AG04450 (cell line): ENCODE data around the gene MRTFA. TPM values are rescaled to one million over a fixed set of nuclear protein-coding genes. Genes with fewer than 3 reads are reported as not detected.

Source experiments
- CTCF ChIA-PET: fragments of 300-600, 350-600 bp; formaldehyde crosslinking; extraction: SDS; loops from one replicate; lab custom pipeline; 2022; ENCODE audit warnings: antibody characterized with exemption, inconsistent platforms; lab: Charles Lee
- POLR2A ChIA-PET: fragments of 350-600 bp; formaldehyde crosslinking; extraction: SDS; loops from one replicate; lab custom pipeline; 2021; ENCODE audit warnings: antibody characterized with exemption, inconsistent platforms; lab: Yijun Ruan, JAX
- DNase-seq: peaks from one replicate; pipeline ENCODE4 v3.0.0-alpha.2; 2011; ENCODE audit warnings: low read depth, low spot score
- H3K27ac ChIP-seq: one replicate; pipeline ENCODE4 v1.5.1; 2012; ENCODE audit warnings: low read depth, low read length, control low read depth
- H3K27me3 ChIP-seq: one replicate; pipeline ENCODE4 v1.6.0; 2012; ENCODE audit warnings: low read length; ENCODE audit not compliant: control insufficient read depth, insufficient read depth
- H3K4me3 ChIP-seq: 2 replicates; pipeline ENCODE4 v1.5.1; 2011; ENCODE audit warnings: mild to moderate bottlenecking, low read depth, low read length, control low read depth
- H3K9me3 ChIP-seq: 2 replicates; pipeline ENCODE4 v1.5.1; 2012; ENCODE audit warnings: low read length; ENCODE audit not compliant: control insufficient read depth, insufficient read depth
- CTCF ChIP-seq: IDR thresholded peaks from 2 replicates; pipeline ENCODE4 v1.5.1; 2011; ENCODE audit warnings: low read depth, low read length, control low read depth, inconsistent platforms
- polyA plus RNA-seq: library from polyadenylated mRNA; depleted of rRNA; stranded (reverse); fragments of >200 nt; gene quantifications from 2 replicates; pipeline ENCODE4 v1.2.3, GENCODE V29; 2011

Gene MRTFA
- polyA plus RNA-seq, 1 experiment = 6.8 TPM

GRCh38 chr22:40433416-40434090 is 203.0 kb downstream of the MRTFA start:
- Histone ChIP-seq H3K4me3 (no peak overlapping the region), H3K9me3 (no peaks in the 10 kb centered on the region), H3K27ac (no peak overlapping the region), H3K27me3 (no peaks in the 10 kb centered on the region)
- POLR2A ChIA-PET = interaction anchor here (0.6 kb wide), 1 partner anchor 218 kb away, joined by 3 read pairs; no protein-coding TSS in a partner anchor
- no peak for DNase-seq
- CTCF ChIA-PET = interaction anchor here (0.6 to 1.9 kb wide), 3 partner anchors 53 to 226 kb away, joined by 3 to 9 read pairs (median 4); no protein-coding TSS in a partner anchor
- TF ChIP-seq CTCF = no peak

GRCh38 chr22:40432625-40433024 is 203.9 kb downstream of the MRTFA start:
- DNase-seq = no peak
- Histone ChIP-seq H3K4me3 (no peak overlapping the region), H3K27me3 (no peaks in the 10 kb centered on the region), H3K9me3 (no peaks in the 10 kb centered on the region), H3K27ac (no peak overlapping the region)
- POLR2A ChIA-PET = no interaction called here
- CTCF ChIA-PET = interaction anchor here (0.6 to 1.9 kb wide), 2 partner anchors 213 to 227 kb away, joined by 4 to 9 read pairs; no protein-coding TSS in a partner anchor
- TF ChIP-seq CTCF = no peak

GRCh38 chr22:40432157-40432556 is 204.4 kb downstream of the MRTFA start:
- ChIA-PET CTCF (interaction anchor here (1.9 kb wide), 1 partner anchor 214 kb away, joined by 9 read pairs; no protein-coding TSS in a partner anchor), POLR2A (no interaction called here)
- no peak for TF ChIP-seq CTCF
- H3K27me3 ChIP-seq = no peaks in the 10 kb centered on the region
- H3K27ac ChIP-seq = no peak overlapping the region
- DNase-seq = no peak
- H3K4me3 ChIP-seq = no peak overlapping the region
- H3K9me3 ChIP-seq = no peaks in the 10 kb centered on the region

- H3K4me3 ChIP-seq = no peak overlapping the region
- H3K27me3 ChIP-seq = no peaks in the 10 kb centered on the region
- DNase-seq = no peak
- H3K27ac ChIP-seq = no peak overlapping the region
- ChIA-PET POLR2A (no interaction called here), CTCF (no interaction called here)
- no peak for TF ChIP-seq CTCF
- H3K9me3 ChIP-seq = no peaks in the 10 kb centered on the region
These were observed 205.5 kb downstream of the MRTFA start for GRCh38 chr22:40430991-40431390.

GRCh38 chr22:40429481-40429880 is 207.0 kb downstream of the MRTFA start:
- TF ChIP-seq CTCF = no peak
- Histone ChIP-seq H3K27ac (no peak overlapping the region), H3K9me3 (no peaks in the 10 kb centered on the region), H3K4me3 (no peak overlapping the region), H3K27me3 (no peaks in the 10 kb centered on the region)
- no peak for DNase-seq
- CTCF ChIA-PET = no interaction called here
- POLR2A ChIA-PET = no interaction called here
